Mesendoderm (in vitro differentiated cells): ENCODE measurements around the gene MOB3A.

Experiments used
- DNase-seq: peaks from one replicate; pipeline ENCODE4 v3.0.0; 2013
- H2AK5ac ChIP-seq: 2 replicates; pipeline ENCODE4 v1.6.1; 2013; ENCODE audit warnings: low read length, inconsistent platforms
- H2BK120ac ChIP-seq: 2 replicates; pipeline ENCODE4 v1.6.1; 2013; ENCODE audit warnings: low read depth, mild to moderate bottlenecking, low read length, moderate library complexity, mixed read lengths
- H2BK15ac ChIP-seq: replicated peaks from 2 replicates; pipeline ENCODE4 v1.6.1; 2013; ENCODE audit warnings: low read depth, mild to moderate bottlenecking, moderate library complexity
- H2BK5ac ChIP-seq: 2 replicates; pipeline ENCODE4 v1.6.1; 2013; ENCODE audit warnings: low read length, inconsistent platforms
- H3K18ac ChIP-seq: 2 replicates; pipeline ENCODE4 v1.6.1; 2013; ENCODE audit warnings: mild to moderate bottlenecking, low read length, mixed read lengths
- H3K23ac ChIP-seq: one replicate; pipeline ENCODE4 v1.6.1; 2013; ENCODE audit warnings: low read length
- H3K27ac ChIP-seq: 2 replicates; pipeline ENCODE4 v1.5.1; 2013; ENCODE audit warnings: low read depth, mild to moderate bottlenecking, inconsistent platforms, low read length, moderate library complexity
- H3K27me3 ChIP-seq: 2 replicates; pipeline ENCODE4 v1.6.1; 2013; ENCODE audit warnings: low read length, control low read depth, mild to moderate bottlenecking, inconsistent platforms; ENCODE audit not compliant: insufficient read depth, poor library complexity
- H3K36me3 ChIP-seq: 2 replicates; pipeline ENCODE4 v1.6.1; 2013; ENCODE audit warnings: low read length, inconsistent platforms; ENCODE audit not compliant: control insufficient read depth, insufficient read depth
- H3K4ac ChIP-seq: one replicate; pipeline ENCODE4 v1.6.1; 2013; ENCODE audit warnings: low read depth, mild to moderate bottlenecking, low read length, moderate library complexity
- H3K4me1 ChIP-seq: 2 replicates; pipeline ENCODE4 v1.6.1; 2013; ENCODE audit warnings: low read depth, low read length, inconsistent platforms; ENCODE audit not compliant: control insufficient read depth
- H3K4me2 ChIP-seq: 2 replicates; pipeline ENCODE4 v1.6.1; 2013; ENCODE audit warnings: low read length
- H3K4me3 ChIP-seq: 2 replicates; pipeline ENCODE4 v1.5.1; 2013; ENCODE audit warnings: mild to moderate bottlenecking, low read length
- H3K56ac ChIP-seq: one replicate; pipeline ENCODE4 v1.6.1; 2013; ENCODE audit warnings: low read length
- H3K79me1 ChIP-seq: 2 replicates; pipeline ENCODE4 v1.6.1; 2013; ENCODE audit warnings: low read length, inconsistent platforms
- H3K79me2 ChIP-seq: 2 replicates; pipeline ENCODE4 v1.6.1; 2013; ENCODE audit warnings: mild to moderate bottlenecking, low read length; ENCODE audit not compliant: control insufficient read depth, insufficient read depth
- H3K9ac ChIP-seq: 2 replicates; pipeline ENCODE4 v1.6.1; 2013; ENCODE audit warnings: low read length, inconsistent platforms
- H4K5ac ChIP-seq: one replicate; pipeline ENCODE4 v1.6.1; 2013; ENCODE audit warnings: low read length
- H4K8ac ChIP-seq: one replicate; pipeline ENCODE4 v1.6.1; 2013; ENCODE audit warnings: low read depth, mild to moderate bottlenecking, control low read depth, low read length, moderate library complexity
- WGBS: extraction: QIAGEN DNeasy Blood & Tissue Kit; methylation state at CpG from one replicate; pipeline ENCODE4 v1.1.7; 2013; ENCODE audit warnings: low lambda C conversion rate, missing lambda C conversion rate; ENCODE audit not compliant: insufficient coverage; ENCODE audit errors: extremely low coverage; 5-methylcytosine and 5-hydroxymethylcytosine counted together

MOB3A gene

GRCh38 chr19:2109046-2109864 is 13.1 kb upstream of the MOB3A start:
- no peak overlapping the region for H2BK120ac ChIP-seq
- H3K18ac ChIP-seq: no peak overlapping the region
- no peak overlapping the region for H3K4ac ChIP-seq
- no peak overlapping the region for H4K8ac ChIP-seq
- no peak for DNase-seq
- no peak overlapping the region for H3K4me3 ChIP-seq
- H3K27ac ChIP-seq: no peak overlapping the region
- H3K23ac ChIP-seq: no peak overlapping the region
- H4K5ac ChIP-seq: no peak overlapping the region
- H3K4me2 ChIP-seq: no peak overlapping the region
- H3K79me1 ChIP-seq: peaks cover 3% of the 10 kb centered on the region
- no peaks in the 10 kb centered on the region for H3K4me1 ChIP-seq
- peaks cover 3% of the 10 kb centered on the region for H3K79me2 ChIP-seq
- WGBS: no CpG with 5 or more reads among the region's 31 CpGs
- no peak overlapping the region for H3K56ac ChIP-seq
- no peak overlapping the region for H2BK5ac ChIP-seq
- no peak overlapping the region for H2BK15ac ChIP-seq
- peaks cover 35% of the 10 kb centered on the region for H3K36me3 ChIP-seq
- H3K27me3 ChIP-seq: no peaks in the 10 kb centered on the region
- H2AK5ac ChIP-seq: no peak overlapping the region
- no peak overlapping the region for H3K9ac ChIP-seq

GRCh38 chr19:2108251-2109016 is 12.3 kb upstream of the MOB3A start:
- Histone ChIP-seq H3K9ac (no peak overlapping the region), H3K79me1 (peaks cover 10% of the 10 kb centered on the region), H3K36me3 (peaks cover 32% of the 10 kb centered on the region), H4K5ac (no peak overlapping the region), H3K56ac (no peak overlapping the region), H4K8ac (no peak overlapping the region), H2BK5ac (no peak overlapping the region), H3K4me1 (no peaks in the 10 kb centered on the region), H3K18ac (no peak overlapping the region), H2BK120ac (no peak overlapping the region), H3K4me2 (no peak overlapping the region), H3K79me2 (peaks cover 5% of the 10 kb centered on the region), H2BK15ac (no peak overlapping the region), H3K27ac (no peak overlapping the region), H2AK5ac (no peak overlapping the region), H3K4ac (no peak overlapping the region), H3K4me3 (no peak overlapping the region), H3K23ac (no peak overlapping the region), H3K27me3 (no peaks in the 10 kb centered on the region)
- no CpG with 5 or more reads among the region's 23 CpGs for WGBS
- no peak for DNase-seq

GRCh38 chr19:2103045-2103707 is 7.0 kb upstream of the MOB3A start:
- peaks cover 16% of the 10 kb centered on the region for H3K36me3 ChIP-seq

GRCh38 chr19:2101417-2102335 is 5.5 kb upstream of the MOB3A start:
- no peaks in the 10 kb centered on the region for H3K27me3 ChIP-seq
- no peak overlapping the region for H2AK5ac ChIP-seq
- no CpG with 5 or more reads among the region's 45 CpGs for WGBS
- no peak overlapping the region for H2BK15ac ChIP-seq
- H3K79me1 ChIP-seq: peaks cover 10% of the 10 kb centered on the region
- H3K18ac ChIP-seq: no peak overlapping the region
- peaks cover 12% of the 10 kb centered on the region for H3K36me3 ChIP-seq
- H3K56ac ChIP-seq: no peak overlapping the region
- no peak for DNase-seq
- no peaks in the 10 kb centered on the region for H3K4me1 ChIP-seq
- no peak overlapping the region for H3K4me2 ChIP-seq
- H3K27ac ChIP-seq: no peak overlapping the region
- H2BK120ac ChIP-seq: no peak overlapping the region
- H3K79me2 ChIP-seq: peaks cover 5% of the 10 kb centered on the region
- no peak overlapping the region for H3K4ac ChIP-seq
- H4K5ac ChIP-seq: no peak overlapping the region
- H3K9ac ChIP-seq: no peak overlapping the region
- no peak overlapping the region for H2BK5ac ChIP-seq
- H3K4me3 ChIP-seq: no peak overlapping the region
- no peak overlapping the region for H3K23ac ChIP-seq
- no peak overlapping the region for H4K8ac ChIP-seq

More at GRCh38 chr19:2103045-2103707, 7.0 kb upstream of the MOB3A start:
- peaks cover 5% of the 10 kb centered on the region for H3K79me2 ChIP-seq
- H2BK5ac ChIP-seq: no peak overlapping the region
- no peak overlapping the region for H3K56ac ChIP-seq
- no peak overlapping the region for H3K4me2 ChIP-seq
- no peaks in the 10 kb centered on the region for H3K27me3 ChIP-seq
- H3K4ac ChIP-seq: no peak overlapping the region
- H4K8ac ChIP-seq: no peak overlapping the region
- no peak overlapping the region for H2BK15ac ChIP-seq
- no peak overlapping the region for H3K4me3 ChIP-seq
- WGBS: no CpG with 5 or more reads among the region's 20 CpGs
- no peak for DNase-seq
- no peak overlapping the region for H2BK120ac ChIP-seq
- no peaks in the 10 kb centered on the region for H3K4me1 ChIP-seq
- no peak overlapping the region for H2AK5ac ChIP-seq
- H3K27ac ChIP-seq: no peak overlapping the region
- no peak overlapping the region for H3K9ac ChIP-seq
- H3K18ac ChIP-seq: no peak overlapping the region
- peaks cover 10% of the 10 kb centered on the region for H3K79me1 ChIP-seq
- no peak overlapping the region for H4K5ac ChIP-seq
- no peak overlapping the region for H3K23ac ChIP-seq

- no peak for DNase-seq
- no peak overlapping the region for H3K4me2 ChIP-seq
- H3K4ac ChIP-seq: no peak overlapping the region
- no peak overlapping the region for H2BK15ac ChIP-seq
- H3K36me3 ChIP-seq: peaks cover 10% of the 10 kb centered on the region
- no peaks in the 10 kb centered on the region for H3K27me3 ChIP-seq
- peaks cover 10% of the 10 kb centered on the region for H3K79me1 ChIP-seq
- H3K27ac ChIP-seq: no peak overlapping the region
- no peaks in the 10 kb centered on the region for H3K4me1 ChIP-seq
- no peak overlapping the region for H3K23ac ChIP-seq
- WGBS: no CpG with 5 or more reads among the region's 11 CpGs
- no peak overlapping the region for H4K5ac ChIP-seq
- no peak overlapping the region for H2BK120ac ChIP-seq
- H3K9ac ChIP-seq: no peak overlapping the region
- no peak overlapping the region for H2AK5ac ChIP-seq
- H3K18ac ChIP-seq: no peak overlapping the region
- no peak overlapping the region for H4K8ac ChIP-seq
- H3K4me3 ChIP-seq: no peak overlapping the region
- no peak overlapping the region for H3K56ac ChIP-seq
- peaks cover 5% of the 10 kb centered on the region for H3K79me2 ChIP-seq
- no peak overlapping the region for H2BK5ac ChIP-seq
These were observed 4.6 kb upstream of the MOB3A start for GRCh38 chr19:2100719-2101061.
